GM18520 (cell line): ENCODE results near the gene FUZ.

ENCODE experiments used
- ATAC-seq: cut with Tn5 transposase; IDR thresholded peaks from one replicate; pipeline ENCODE4 v1.9.1; 2021; ENCODE audit not compliant: unreplicated experiment

Gene FUZ

GRCh38 chr19:49761249-49761624, 51.9 kb downstream of the FUZ start:
- no peak for ATAC-seq

DNA sequence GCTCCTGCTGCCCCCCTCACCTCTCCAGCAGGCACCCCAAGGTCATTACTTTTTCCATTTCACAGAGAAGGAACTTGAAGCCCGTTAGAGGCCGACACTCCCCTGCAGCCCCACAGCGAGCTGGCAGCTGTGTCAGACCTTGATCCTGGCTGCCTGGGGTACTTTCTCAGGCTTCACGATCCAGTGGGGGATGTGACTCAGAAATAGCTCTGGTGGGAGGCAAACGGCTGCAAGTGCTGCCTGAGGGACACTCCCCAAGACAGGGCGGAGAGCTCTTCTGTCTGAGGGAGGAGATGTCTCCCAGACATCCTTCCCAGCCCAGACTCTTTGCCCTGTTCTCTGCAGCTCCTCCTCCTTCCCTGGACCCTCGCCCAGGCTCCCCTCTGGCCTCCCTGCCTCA, 54.8 kb downstream of the FUZ start:
- no peak for ATAC-seq
